Left ventricle myocardium superior (tissue), 1 donor: ENCODE results near the gene ADGRV1. TPM values are rescaled to one million over a fixed set of nuclear protein-coding genes. Genes with fewer than 3 reads are reported as not detected.
"Not testable (repeated sequence)": the region's sequence is repeated elsewhere in the genome, so short reads cannot be mapped to it uniquely, and the experiment has no call there.

Source experiments
- ATAC-seq: fragments of 200-7000 bp; cut with Tn5 transposase; one replicate; pipeline ENCODE4 v1.9.1; 2020; ENCODE audit warnings: mild to moderate bottlenecking, moderate library complexity
- DNase-seq: peaks from one replicate; pipeline ENCODE4 v3.0.0-alpha.2; 2020
- intact Hi-C: fragments of 100-400 bp; cut with micrococcal nuclease; formaldehyde crosslinking; loops from one replicate; pipeline ENCODE4 v1.11.0; 2022
- total RNA-seq: library from RNA; stranded (reverse); fragmentation: NEBNext Ultra II Directional; extraction: Animal tissue kit (Norgen Biotek cat#: 25700); gene quantifications from one replicate; pipeline ENCODE4 v1.2.1, GENCODE V29; 2021
- donor health status: DM: no; HTN: yes; CAD: no; lungs with severe emphysema.

Gene ADGRV1
- total RNA-seq, 1 donor from 2014 or later, result not detected

DNA sequence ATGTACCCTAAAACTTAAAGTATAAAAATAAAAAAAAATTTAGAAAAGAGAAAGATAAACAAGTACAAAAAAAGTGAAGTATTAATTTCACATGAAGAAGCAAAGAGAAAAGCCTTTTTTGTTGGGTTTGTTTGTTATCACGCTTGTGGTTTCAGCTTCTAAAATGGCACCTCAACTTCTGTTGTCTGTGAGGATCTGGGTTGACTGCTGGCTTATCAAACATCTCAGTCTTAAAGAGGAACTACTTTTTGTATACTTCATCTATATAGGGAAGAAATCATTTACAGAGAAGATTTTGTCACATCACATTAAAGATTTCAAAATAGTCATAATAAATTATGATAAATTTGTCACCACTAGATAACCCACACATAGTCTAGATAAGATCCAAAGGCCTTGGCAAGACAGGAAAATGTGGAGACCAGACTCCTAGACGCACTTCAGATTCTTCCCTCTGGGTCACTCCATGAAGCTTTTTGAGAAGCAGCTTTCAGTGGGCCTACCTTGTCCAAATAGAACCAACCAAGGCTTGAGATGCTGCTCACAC is 8.8 kb upstream of the ADGRV1 start:
- ATAC-seq, result no peak
- intact Hi-C loops, result no loop called here
- DNase-seq, result no peak

DNA sequence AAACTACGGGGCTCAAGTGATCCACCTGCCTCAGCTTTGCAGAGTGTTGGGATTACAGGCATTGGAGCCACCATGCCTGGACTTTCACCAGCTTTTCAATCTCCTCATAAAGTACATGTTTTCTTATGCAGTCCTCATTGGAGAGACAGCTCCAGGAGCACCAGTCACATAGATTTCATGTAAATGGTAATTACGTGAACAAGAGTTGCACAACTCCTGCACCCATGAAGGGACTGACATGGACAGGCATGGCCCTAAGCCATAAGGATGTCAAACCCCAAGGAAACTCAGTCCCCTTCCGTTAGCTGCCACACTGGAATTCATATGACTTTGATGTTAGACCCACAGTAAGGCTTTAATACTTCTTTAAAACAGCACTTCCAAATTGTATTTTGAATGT is 7.6 kb upstream of the ADGRV1 start:
- intact Hi-C loops, result no loop called here
- ATAC-seq, result no peak

DNA sequence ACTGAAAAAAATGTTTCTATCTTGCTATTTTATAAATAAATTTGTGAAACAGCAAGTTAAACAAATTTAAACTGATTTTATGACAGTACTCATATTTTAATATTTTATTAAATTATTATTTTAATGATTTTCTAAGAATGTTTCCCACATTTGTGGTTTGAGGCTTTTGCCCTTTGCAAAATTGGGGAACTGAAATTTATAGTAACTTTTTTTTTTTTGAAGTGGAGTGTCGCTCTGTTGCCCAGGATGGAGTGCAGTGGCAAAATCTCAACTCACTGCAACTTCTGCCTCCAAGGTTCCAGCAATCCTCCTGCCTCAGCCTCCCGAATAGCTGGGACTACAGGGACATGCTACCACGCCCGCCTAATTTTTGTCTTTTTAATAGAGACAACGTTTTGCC is 7.2 kb upstream of the ADGRV1 start:
- DNase-seq (no peak), ATAC-seq (no peak)
- intact Hi-C loops, result no loop called here

More for the DNA sequence above, 7.6 kb upstream of the ADGRV1 start:
- DNase-seq, result no peak

DNA sequence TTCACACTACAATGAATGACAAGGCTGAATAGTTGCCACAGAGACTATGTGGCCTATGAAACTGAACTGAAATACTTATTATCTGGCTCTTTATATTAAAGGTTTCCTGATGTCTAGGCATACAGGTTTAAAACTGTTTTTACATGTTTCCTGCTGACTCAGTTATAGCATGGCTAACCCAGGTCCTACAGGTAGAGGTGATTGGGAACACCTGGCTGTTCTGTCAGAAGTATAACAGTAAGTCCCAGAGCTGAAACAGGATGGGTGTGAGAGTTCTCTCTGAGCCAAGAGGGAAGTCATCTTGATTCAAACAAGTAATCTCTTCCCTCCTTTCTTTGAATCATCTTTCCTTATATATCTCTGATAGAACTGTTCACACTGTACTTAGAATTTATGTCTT is 4.9 kb upstream of the ADGRV1 start:
- no peak for DNase-seq
- ATAC-seq, result no peak
- intact Hi-C loops, result no loop called here

DNA sequence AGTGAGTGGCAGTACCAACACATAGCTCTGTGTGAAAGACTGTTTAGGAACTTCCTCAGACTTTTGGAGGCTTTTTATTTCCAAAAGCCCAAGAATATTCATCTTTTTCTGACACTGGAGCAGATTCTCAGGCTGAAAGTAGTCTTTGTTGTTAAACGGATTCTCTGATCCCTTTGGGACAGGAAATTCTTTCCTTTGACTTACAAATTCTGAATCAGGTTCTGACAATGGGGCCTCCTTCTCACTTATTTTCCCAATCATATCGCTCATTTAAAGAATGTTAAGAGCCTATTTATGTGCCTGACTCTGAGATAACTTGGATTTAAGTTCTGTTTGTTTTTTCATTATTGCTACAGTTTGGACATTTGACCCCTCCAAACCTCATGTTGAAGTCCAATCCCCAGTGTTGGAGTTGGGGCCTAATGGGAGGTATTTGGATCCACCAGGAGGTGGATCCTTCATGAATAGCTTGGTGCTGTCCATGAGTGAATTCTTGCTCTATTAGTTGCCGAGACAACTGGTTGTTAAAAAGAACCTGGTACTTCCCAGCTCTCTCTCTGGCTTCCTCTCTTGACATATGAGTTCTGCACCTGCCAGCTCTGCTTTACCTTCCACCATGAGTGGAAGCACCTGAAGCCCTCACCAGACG is 4.1 kb upstream of the ADGRV1 start:
- intact Hi-C loops, result no loop called here
- no peak for DNase-seq
- ATAC-seq, result no peak

DNA sequence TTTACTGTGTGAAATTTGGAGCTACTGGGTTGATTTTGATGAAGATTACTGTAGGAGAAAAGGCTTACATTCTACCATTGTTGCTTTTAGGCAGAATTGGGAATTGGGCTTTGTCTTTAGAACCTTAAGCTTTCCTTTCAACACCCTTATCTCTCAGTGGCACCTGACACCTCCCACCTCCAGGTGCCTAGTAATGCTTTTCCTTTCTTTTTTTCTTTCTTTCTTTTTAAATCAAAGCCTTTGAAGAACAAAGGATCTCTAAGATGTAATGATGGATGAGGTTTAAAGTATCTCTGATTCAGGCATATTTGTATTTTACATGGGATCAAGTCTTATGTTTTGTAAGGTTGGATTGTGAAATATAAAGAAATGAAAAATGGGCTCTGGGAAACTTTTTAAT is 2.9 kb upstream of the ADGRV1 start:
- no peak for DNase-seq
- intact Hi-C loops, result no loop called here
- no peak for ATAC-seq

DNA sequence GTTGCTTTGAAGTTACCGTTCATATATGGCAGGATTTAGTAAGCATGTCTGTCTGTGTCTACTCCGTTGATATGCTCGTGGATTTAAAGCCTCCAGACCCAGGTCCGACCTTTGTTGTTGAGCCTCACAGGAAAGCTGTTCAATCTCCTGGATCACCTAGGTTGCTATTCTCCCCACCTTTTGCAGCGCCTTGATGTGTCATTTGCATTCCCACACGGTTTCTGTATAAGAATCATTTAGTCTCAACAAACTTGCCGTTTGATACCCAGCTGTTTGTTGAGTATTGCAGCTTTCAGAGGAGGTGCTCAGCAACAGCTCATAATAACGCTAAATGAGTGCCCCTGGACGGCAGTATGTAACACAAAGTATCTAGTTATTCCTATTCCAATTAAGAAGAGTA is 1.2 kb upstream of the ADGRV1 start:
- no peak for ATAC-seq
- no peak for DNase-seq
- intact Hi-C loops, result no loop called here

DNA sequence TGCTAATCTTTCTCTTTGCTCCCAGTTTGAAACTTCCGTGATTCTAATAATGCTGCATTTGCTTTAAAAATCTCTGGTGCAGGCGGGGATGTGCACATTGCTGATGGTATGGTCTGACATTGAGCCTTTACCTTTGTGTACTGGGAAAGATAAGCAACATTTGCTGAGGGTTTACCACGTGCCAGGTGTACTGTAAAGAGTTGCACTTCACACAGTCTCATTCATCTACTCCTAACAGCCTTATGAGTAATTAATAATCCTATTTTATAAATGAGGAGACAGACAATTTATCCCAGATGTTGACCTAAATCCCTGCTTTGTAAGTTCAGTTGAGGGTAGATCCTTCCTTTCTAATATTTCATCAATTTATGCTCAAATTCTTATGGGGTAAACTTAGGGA is 726 bp upstream of the ADGRV1 start:
- ATAC-seq (no peak), DNase-seq (no peak)
- intact Hi-C loops, result no loop called here

DNA sequence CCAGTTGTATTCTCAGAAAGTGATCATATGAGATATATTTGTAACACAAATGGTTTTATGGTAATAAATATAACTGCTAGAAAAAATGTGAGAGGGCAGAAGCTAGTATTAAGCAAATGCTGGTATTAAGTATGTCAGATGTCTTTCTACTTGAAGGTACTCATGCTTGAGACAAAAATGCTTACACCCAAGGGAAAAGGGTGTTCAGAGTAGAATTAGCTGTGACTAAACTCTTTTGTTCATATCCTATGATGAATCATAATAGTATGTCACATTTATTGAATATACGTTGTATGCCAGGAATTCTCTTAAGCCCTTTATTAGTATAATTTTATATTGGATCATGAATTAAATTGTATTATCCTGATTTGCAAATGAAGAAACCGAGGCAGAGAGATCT is 2.2 kb downstream of the ADGRV1 start:
- intact Hi-C loops, result no loop called here
- ATAC-seq (no peak), DNase-seq (no peak)

DNA sequence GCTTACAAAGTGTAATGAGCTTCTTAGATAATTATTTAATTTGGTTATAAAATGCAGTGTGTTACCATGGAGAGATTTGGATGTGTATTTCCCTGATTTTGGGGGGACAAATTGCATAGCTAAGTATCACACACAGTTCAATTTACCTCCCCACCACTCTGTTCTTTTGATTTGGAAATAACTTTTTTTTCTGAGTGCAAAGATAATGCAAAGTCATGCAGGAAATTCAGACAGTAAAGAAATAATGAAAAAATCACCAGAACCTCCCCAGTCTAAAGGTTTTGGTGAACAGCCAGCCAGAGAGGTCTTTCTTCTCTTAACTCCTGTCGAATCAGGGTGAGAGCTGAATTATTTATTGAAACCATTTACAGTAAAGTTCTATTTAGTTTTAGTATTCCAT is 3.2 kb downstream of the ADGRV1 start:
- DNase-seq (no peak), ATAC-seq (no peak)
- intact Hi-C loops, result no loop called here

DNA sequence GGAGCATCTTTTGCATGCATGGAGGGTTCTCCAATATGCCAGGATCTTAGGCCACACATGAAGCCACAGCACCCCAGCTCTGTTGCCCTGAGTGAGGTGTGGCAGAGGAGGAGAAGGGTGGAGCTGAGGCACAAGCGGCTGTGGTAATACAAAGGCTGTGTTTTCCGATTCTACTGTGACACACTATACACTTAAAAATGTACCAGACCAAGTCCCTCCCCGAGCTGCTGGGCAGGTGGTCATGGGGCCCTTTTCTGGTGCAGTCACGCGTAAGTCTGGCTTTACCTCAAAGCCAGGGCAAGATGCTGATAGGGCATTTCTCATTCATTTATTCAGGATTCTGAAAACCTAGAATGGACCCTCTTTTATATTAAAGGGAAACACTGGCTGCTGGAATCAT is 3.7 kb downstream of the ADGRV1 start:
- DNase-seq (no peak), ATAC-seq (no peak)
- intact Hi-C loops, result no loop called here

DNA sequence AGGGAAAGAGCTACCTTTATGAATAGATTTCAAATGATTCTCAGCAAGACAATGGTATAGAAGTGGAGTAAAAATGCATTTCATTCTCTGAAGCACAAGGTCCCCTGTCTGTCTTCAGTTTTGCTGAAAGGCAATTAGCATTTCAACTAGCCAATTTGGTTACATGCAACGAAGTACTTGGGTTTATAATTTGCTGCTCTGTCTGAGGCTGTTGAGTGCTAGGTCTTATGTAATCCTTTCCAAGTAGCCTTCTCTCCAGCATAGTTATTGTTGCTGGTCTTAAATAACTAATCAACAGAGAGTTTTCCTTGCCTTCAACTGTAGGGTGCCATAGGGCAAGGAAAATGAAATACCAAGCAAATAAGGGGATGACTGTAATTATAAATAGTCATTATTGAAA is 4.5 kb downstream of the ADGRV1 start:
- ATAC-seq (no peak), DNase-seq (no peak)
- intact Hi-C loops, result no loop called here

DNA sequence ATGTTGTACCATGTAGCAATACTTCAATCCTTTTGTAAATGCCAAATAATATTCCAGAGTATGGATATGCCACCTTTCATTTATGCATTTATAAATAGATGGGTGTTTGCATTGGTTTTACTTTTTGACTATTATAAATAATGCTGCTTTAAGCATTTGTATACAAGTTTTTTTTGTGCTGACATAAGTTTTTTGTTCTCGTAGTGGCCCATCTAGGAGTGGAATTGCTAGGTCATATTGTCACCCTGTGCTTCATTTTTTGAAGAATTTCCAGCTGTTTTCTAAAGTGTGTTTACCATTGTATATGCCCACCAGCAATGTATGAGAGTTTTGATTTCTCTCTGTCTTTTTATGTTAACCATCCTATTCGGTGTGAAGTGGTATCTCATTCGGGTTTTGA is 6.9 kb downstream of the ADGRV1 start:
- intact Hi-C loops, result no loop called here
- DNase-seq, result no peak

DNA sequence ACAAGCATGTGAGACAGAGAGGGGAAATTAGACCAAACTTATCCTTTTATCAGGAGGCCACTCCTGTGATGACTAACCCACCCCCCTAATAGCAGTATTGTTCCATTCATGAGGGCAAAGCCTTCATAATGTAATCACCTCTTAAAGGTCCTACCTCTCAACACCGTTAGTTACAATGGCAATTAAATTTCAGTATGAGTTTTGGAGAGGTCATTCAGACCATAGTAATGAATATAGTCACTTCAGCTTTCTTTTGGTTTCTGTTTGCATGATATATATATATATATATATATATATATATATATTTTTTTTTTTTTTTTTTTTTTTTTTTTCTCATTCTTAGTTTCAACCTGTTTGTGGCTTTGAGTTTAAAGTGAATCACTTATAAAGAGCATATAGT is 10.5 kb downstream of the ADGRV1 start:
- intact Hi-C loops, result no loop called here
- DNase-seq, result no peak
- ATAC-seq, result no peak

More for the DNA sequence above, 6.9 kb downstream of the ADGRV1 start:
- ATAC-seq, result no peak

DNA sequence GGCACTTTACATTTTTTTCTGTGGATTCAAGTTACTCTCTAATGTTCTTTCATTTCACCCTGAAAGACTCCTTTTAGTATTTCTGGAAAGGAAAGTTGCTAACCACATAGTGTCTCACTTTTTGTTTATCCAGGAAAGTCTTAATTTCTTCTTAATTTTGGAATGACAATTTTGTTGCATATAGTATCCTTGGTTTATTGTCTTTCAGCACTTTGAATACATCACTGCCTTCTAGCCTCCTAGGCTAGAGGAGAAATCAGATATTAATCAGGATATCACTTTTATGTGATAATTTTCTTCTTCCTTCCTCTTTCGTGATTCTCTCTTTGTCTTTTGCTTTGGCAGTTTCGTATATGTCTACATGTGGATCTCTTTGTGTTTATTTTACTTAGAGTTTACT is 11.4 kb downstream of the ADGRV1 start:
- no peak for ATAC-seq
- DNase-seq, result no peak
- intact Hi-C loops, result no loop called here

DNA sequence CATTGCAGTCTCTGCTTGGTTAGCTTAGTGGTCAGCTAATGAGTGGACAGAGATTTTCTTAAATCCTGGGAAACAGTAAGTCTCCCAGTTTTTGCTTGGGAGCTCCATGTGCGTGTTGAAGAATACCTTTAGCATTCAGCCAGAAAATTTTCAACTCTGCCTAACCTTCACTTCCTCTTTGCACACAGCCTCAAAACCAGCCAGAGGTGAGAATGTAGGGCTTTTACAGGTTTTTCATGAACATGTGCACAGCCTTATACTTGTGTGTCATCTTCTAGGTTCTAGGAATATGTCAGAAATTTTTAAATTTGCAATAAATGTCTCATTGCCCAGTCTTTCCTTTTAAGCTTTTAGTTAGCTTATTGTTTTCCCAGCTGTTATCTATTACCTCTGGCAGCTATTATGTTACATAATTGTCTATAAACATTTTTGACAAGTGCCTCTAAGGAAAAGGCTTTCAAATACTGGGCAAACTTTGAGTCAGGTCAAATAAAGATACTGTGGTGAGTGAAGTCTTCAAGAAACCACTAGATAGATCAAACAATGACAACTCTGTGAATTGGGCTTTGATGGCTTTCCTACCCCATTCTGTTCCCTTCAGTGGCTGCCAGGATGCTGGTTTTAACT is 12.7 kb downstream of the ADGRV1 start:
- no peak for ATAC-seq
- DNase-seq, result no peak
- intact Hi-C loops, result no loop called here

DNA sequence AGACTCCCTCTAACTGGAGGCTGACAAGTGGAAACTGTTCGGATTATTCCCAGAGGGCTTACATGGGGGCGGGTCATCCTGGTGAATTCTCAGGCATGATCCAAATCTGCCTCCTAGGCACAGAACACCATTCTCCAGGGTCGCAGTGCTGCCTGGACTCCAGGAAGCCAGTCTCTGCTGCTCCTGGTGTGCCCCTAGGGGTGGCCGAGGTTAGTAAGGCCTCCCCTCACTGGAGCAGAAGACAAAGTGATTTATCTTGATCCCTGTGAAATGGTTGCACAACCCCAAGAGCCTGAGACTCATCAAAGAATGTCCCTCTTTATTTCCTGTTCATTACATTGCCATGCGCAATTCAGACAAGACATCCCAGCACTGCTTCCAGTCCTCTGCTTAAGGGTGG is 17.1 kb downstream of the ADGRV1 start:
- intact Hi-C loops, result no loop called here
- ATAC-seq (no peak), DNase-seq (no peak)

DNA sequence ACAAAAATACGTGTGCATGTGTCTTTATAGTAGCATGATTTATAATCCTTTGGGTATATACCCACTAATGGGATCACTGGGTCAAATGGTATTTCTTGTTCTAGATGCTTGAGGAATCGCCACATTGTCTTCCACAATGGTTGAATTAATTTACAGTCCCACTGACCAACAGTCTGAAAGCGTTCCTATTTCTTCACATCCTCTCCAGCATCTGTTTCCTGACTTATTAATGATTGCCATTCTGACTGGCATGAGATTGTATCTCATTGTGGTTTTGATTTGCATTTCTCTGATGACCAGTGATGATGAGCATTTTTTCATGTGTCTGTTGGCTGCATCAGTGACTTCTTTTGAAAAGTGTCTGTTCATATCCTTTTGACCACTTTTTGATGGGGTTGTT is 18.0 kb downstream of the ADGRV1 start:
- DNase-seq, intact Hi-C loops, ATAC-seq: not testable (repeated sequence)

DNA sequence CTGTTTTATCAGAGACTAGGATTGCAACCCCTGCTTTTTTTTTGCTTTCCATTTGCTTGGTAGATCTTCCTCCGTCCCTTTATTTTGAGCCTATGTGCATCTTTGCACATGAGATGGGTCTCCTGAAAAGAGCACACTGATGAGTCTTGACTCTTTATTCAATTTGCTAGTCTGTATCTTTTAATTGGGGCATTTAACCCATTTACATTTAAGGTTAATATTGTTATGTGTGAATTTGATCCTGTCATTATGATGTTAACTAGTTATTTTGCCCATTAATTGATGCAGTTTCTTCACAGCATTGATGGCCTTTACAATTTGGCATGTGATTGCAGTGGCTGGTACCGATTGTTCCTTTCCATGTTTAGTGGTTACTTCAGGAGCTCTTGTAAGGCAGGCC is 21.3 kb downstream of the ADGRV1 start:
- ATAC-seq, intact Hi-C loops, DNase-seq: not testable (repeated sequence)

DNA sequence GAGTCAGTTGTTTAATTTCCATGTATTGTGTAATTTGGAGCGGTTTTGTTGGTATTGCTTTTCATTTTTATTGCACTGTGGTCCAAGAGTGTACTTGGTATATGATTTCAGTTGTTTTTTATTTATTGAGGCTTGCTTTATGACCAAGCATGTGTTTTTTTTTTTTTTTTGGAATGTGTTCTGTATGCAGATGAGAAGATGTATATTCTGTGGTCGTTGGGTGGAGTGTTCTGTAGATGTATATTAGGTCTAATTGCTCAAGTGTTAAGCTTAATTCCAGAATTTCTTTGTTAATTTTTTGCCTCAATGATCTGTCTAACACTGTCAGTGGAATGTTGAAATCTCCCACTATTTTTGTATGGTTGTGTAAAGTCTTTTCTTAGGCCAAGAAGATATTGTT is 23.4 kb downstream of the ADGRV1 start:
- intact Hi-C loops, result no loop called here
- no peak for DNase-seq
- no peak for ATAC-seq

DNA sequence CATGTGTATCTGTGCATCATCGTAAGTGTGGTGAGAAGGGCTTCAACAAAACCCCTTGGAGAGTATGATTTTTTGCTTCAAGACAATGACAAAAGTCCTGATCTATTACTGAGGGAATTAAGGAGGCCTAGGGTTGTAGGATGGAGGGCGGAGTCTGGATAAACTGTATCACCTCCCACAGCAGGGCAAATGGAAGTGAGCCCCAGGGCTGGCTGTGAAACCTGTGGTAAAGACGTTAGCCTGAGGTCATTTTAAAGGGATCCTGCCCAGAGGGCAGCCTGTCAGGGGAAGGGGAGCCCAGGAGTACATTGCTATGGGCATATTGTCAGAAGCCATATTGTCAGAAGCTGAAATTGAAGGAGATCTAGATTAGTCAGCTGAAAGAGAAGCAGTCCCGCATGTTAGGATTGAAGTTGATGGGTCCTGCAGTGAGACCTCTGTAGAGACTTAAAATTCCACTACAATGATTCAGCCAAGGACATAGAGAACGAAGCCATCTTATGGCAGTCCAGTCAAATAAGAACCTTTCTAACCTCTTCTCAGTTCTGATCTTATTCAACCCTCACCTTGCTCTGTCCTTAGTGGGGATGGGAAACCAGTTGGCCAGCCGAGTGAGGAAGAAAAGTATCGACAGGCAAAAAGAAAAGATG is 26.9 kb downstream of the ADGRV1 start:
- DNase-seq (no peak), ATAC-seq (no peak)
- intact Hi-C loops, result no loop called here
